ENCODE data around the gene TRMT44. TPM values are rescaled to one million over a fixed set of nuclear protein-coding genes. Genes with fewer than 3 reads are reported as not detected.

Gene TRMT44
- total and polyA plus RNA-seq, 2 of the 4 experiments (the other 2 are of a cell fraction) = 7.3 to 8.1 TPM

- H2BK5ac ChIP-seq (ENCODE audit: low read depth, low read length, poor library complexity, severe bottlenecking) = no peak overlapping the region
- H4K8ac ChIP-seq (ENCODE audit: low read depth in 2 of 2, low read length in 2 of 2) = no peak overlapping the region
- peaks cover 6% of the 10 kb centered on the region; the same call in 1 of the 2 replicates for H3K9me3 ChIP-seq (ENCODE audit: control insufficient read depth, insufficient read depth, low read length)
- intact Hi-C loops (cut with micrococcal nuclease) (no loop called here), dilution Hi-C loops (cut with HindIII; ENCODE audit: low sequenced_read_pairs, unreplicated experiment) (no loop called here), in situ Hi-C loops (cut with MboI; ENCODE audit: low sequenced_read_pairs) (no loop called here)
- no peak overlapping the region for H3K4me3 ChIP-seq (ENCODE audit: insufficient read depth, low read depth, low read length)
- ATAC-seq (ENCODE audit: low read depth) (no peak), DNase-seq (no peak)
- BruUV-seq (replicated peaks) = no TSS peak
- no peaks in the 10 kb centered on the region for H3K9me1 ChIP-seq (ENCODE audit: insufficient read depth, low read length)
- peaks cover 17% of the 10 kb centered on the region; the same call in 1 of the 2 replicates for H3K4me1 ChIP-seq (ENCODE audit: control insufficient read depth, insufficient read depth, low read length)
- H2AK5ac ChIP-seq (ENCODE audit: low read depth, low read length) = no peak overlapping the region
- WGBS, 2 experiments (ENCODE audit: extremely low coverage in 2 of 2, insufficient read length in 1 of 2) = 90% methylated on average over 7 of the region's 13 CpGs; no CpG with 5 or more reads in 1 of the 2 experiments
- no peak overlapping the region for H4K5ac ChIP-seq (ENCODE audit: low read depth, low read length)
- H2BK20ac ChIP-seq (ENCODE audit: low read depth, low read length) = no peak overlapping the region
- H3K36me3 ChIP-seq (ENCODE audit: control insufficient read depth, insufficient read depth, low read length) = no peaks in the 10 kb centered on the region
- no peak overlapping the region for H3K27ac ChIP-seq (ENCODE audit: insufficient read depth, low read length)
- H3K27me3 ChIP-seq (ENCODE audit: control insufficient read depth, insufficient read depth, low read length) = peaks cover 24% of the 10 kb centered on the region; the same call in 1 of the 2 replicates
- H3K18ac ChIP-seq (ENCODE audit: low read depth, low read length) = no peak overlapping the region
- H2AK9ac ChIP-seq (replicated peaks; ENCODE audit: low read depth, low read length, poor library complexity) = no peak overlapping the region
- H4K91ac ChIP-seq (ENCODE audit: insufficient read depth, low read depth, low read length) = no peak overlapping the region
- CTCF ChIA-PET = no interaction called here
- H2AFZ ChIP-seq (replicated peaks; ENCODE audit: low read length, poor library complexity) = peak overlapping the region; percentile 39
- no peak overlapping the region for H3K23ac ChIP-seq (ENCODE audit: low read depth, low read length)
- no peaks in the 10 kb centered on the region for H4K20me1 ChIP-seq (ENCODE audit: insufficient read depth, low read length)
- H3K9ac ChIP-seq (ENCODE audit: low read depth, low read length) = no peak overlapping the region
- no peak overlapping the region for H2BK120ac ChIP-seq (ENCODE audit: low read depth, low read length)
- no peak overlapping the region for H3K14ac ChIP-seq (replicated peaks; ENCODE audit: low read depth, low read length)
- POLR2A ChIA-PET (ENCODE audit: unreplicated experiment) = no interaction called here
- H3K56ac ChIP-seq (ENCODE audit: extremely low read depth, insufficient read depth, low read length) = no peak overlapping the region
- no peak overlapping the region for H3K4ac ChIP-seq (ENCODE audit: low read depth, low read length)
- H3K79me1 ChIP-seq (ENCODE audit: low read depth in 1 of 2, low read length in 2 of 2) = no peaks in the 10 kb centered on the region
- TF ChIP-seq NFE2L2 (IDR thresholded peaks at IDR 0.05; ENCODE audit: low read depth, low read length) = no peak
- no peak for TF ChIP-seq RAD21 (IDR thresholded peaks at IDR 0.05; ENCODE audit: low read length)
- TF ChIP-seq MAFK (IDR thresholded peaks at IDR 0.05; ENCODE audit: low read depth, low read length) = no peak
- no peak for TF ChIP-seq ELK1 (IDR thresholded peaks at IDR 0.05; ENCODE audit: borderline replicate concordance, low read depth, low read length)
- TF ChIP-seq MAZ (IDR thresholded peaks at IDR 0.05; ENCODE audit: borderline replicate concordance, low read depth, low read length) = no peak
- no peak overlapping the region for H2BK15ac ChIP-seq (ENCODE audit: low read depth, low read length)
- H3K4me2 ChIP-seq (ENCODE audit: low read depth, low read length) = no peak overlapping the region
Measured at GRCh38 chr4:8502836-8503585, 62.4 kb downstream of the TRMT44 start.
